Testis (tissue), 2 donors: Measurements from ENCODE around the gene MARK4.

ENCODE experiments used
- POLR2A ChIP-seq: fragments of 450-650 bp; IDR thresholded peaks from one replicate; pipeline ENCODE4 v1.6.1; 2017; ENCODE audit warnings: antibody characterized with exemption, mild to moderate bottlenecking, moderate library complexity
- TF ChIP-seq, protein P1 (sequence below), 3 experiments: fragments of 450-650 bp in 2 of 3; fragments of 200-600 bp in 1 of 3; sonication (generic) in 1 of 3; IDR thresholded peaks; one replicate each; pipeline ENCODE4 v1.5.1; 2016 to 2019; ENCODE audit warnings: antibody characterized with exemption in 3 of 3, mild to moderate bottlenecking in 2 of 3, moderate library complexity in 1 of 3

DNA sequence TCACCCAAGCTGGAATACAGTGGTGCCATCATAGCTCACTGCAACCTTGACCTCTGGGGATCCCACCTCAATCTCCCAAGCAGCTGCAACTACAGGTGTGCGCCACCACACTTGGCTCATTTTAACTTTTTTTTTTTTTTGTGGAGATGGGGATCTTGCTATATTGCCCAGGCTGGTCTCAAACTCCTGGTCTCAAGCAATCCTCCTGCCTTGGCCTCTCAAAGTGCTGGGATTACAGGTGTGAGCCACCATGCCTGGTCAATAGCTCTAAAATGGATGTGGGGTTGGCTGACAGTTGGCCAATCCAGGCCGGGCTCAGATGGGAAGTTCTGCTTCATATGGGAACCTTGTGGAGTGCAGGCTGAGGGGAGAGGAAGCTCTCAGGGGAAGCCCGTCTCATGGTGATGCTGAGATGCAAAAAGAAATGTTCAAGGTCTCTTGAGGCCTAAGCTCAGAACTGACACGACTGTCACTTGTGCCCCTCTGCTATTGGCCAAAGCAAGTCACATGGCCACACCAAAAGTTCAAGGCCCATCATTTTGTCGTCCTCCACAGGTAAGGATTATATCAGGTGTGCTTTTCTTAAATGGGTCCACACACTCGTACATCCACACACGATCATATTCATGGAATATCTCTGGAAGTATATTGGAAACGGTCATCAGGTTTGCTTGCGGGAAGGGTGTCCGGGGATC is 82.7 kb downstream of the MARK4 start:
- TF ChIP-seq, protein P1, sequence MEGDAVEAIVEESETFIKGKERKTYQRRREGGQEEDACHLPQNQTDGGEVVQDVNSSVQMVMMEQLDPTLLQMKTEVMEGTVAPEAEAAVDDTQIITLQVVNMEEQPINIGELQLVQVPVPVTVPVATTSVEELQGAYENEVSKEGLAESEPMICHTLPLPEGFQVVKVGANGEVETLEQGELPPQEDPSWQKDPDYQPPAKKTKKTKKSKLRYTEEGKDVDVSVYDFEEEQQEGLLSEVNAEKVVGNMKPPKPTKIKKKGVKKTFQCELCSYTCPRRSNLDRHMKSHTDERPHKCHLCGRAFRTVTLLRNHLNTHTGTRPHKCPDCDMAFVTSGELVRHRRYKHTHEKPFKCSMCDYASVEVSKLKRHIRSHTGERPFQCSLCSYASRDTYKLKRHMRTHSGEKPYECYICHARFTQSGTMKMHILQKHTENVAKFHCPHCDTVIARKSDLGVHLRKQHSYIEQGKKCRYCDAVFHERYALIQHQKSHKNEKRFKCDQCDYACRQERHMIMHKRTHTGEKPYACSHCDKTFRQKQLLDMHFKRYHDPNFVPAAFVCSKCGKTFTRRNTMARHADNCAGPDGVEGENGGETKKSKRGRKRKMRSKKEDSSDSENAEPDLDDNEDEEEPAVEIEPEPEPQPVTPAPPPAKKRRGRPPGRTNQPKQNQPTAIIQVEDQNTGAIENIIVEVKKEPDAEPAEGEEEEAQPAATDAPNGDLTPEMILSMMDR (IDR thresholded peaks at IDR 0.05): no peak
- no peak for TF ChIP-seq POLR2A
